HG02588 (cell line): ENCODE data around the gene IL17RA.

Experiments
- ATAC-seq: cut with Tn5 transposase; IDR thresholded peaks from one replicate; pipeline ENCODE4 v1.9.1; 2021; ENCODE audit warnings: mild to moderate bottlenecking, moderate library complexity; ENCODE audit not compliant: unreplicated experiment

IL17RA gene, protein sequence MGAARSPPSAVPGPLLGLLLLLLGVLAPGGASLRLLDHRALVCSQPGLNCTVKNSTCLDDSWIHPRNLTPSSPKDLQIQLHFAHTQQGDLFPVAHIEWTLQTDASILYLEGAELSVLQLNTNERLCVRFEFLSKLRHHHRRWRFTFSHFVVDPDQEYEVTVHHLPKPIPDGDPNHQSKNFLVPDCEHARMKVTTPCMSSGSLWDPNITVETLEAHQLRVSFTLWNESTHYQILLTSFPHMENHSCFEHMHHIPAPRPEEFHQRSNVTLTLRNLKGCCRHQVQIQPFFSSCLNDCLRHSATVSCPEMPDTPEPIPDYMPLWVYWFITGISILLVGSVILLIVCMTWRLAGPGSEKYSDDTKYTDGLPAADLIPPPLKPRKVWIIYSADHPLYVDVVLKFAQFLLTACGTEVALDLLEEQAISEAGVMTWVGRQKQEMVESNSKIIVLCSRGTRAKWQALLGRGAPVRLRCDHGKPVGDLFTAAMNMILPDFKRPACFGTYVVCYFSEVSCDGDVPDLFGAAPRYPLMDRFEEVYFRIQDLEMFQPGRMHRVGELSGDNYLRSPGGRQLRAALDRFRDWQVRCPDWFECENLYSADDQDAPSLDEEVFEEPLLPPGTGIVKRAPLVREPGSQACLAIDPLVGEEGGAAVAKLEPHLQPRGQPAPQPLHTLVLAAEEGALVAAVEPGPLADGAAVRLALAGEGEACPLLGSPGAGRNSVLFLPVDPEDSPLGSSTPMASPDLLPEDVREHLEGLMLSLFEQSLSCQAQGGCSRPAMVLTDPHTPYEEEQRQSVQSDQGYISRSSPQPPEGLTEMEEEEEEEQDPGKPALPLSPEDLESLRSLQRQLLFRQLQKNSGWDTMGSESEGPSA

DNA sequence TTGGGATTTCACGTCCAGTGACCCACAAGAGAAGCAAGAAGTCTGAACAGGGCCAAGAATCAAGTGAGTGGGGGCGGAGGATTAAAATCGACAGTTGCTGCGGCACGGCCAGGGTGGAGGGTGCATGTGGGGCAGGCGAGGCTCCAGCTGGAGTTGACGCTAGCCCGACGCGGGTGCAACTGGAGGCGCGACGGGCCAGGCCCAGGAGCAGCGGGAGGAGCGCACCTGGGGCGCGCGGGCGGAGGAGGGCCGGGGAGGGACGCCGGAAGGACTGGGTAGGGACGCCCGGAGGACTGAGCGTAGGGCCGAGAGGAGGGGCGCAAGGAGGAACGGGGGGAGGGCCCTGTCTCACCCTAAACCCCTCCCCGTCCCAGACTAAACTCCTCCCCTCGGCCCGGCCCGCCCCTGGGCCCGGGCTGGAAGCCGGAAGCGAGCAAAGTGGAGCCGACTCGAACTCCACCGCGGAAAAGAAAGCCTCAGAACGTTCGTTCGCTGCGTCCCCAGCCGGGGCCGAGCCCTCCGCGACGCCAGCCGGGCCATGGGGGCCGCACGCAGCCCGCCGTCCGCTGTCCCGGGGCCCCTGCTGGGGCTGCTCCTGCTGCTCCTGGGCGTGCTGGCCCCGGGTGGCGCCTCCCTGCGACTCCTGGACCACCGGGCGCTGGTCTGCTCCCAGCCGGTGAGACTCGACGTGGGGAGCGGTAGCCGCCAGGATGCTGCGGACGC is at the start of gene IL17RA:
Gene IL17RA (plus strand): TSS at position 447 of the 723 bp plus-strand sequence. CDS start 92 bp downstream, at position 539.
- peak; percentile 92 for ATAC-seq

DNA sequence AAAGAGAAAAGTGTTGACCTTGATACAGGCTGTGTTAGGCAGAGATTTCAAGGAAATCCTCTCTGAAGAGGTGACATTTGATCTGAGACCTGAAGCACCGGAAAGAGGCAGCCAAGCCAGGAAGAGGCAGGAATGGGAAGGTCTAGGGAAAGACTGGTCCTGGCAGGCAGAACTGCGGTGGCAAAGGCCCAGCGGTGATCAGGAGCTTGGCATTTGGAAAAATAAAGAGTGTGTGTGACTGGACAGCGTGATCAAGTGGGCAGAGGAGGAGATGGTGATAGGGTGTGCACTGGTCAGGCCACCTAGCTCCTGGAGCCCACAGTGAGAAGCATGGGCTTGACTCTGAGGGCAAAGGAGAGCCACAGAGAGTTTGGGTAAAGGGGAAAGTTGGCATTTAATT is 49.6 kb upstream of the IL17RA start:
- no peak for ATAC-seq

DNA sequence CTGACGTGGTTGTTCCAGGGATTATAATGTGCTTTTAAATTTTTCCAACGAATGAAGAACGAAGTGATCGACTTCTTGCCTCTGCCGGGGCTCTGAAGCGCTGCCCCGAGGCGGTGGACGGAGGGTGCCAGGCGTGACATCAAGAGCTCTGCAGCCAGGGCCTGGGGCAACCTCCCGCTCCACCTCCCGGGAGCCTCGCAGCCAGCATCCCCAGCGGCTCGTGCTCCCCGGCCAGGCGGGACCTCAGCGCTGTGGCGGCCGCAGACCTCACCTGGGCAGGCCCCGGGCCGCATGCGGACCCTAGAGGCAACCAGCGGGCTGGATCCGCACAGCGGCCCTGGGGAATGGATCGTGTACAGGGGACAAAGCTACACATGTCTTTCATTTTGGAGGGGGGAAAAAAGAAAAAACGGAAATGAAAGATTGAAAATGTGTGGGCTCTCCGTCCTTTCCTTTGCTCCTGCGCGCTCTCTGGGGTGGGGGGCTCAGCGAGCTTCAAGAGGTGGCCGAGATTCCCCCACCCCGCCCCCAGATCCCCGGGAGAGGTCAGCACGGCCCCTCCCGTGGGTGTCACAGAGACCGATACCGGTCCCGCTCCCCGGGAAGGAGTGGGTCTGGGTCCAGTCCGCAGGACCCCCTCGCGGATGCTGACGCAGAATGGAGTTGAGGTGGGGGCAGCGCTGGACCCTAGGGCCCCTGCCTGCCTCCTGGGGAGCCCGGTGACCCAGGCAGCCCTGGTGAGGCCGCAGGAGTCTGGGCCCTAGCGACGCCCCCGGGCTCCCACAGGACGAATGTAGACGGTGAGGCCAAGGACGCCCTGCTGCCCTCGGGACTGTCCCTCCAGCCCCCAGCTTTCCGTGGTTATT is 48.6 kb upstream of the IL17RA start:
- peak; percentile 17 for ATAC-seq

DNA sequence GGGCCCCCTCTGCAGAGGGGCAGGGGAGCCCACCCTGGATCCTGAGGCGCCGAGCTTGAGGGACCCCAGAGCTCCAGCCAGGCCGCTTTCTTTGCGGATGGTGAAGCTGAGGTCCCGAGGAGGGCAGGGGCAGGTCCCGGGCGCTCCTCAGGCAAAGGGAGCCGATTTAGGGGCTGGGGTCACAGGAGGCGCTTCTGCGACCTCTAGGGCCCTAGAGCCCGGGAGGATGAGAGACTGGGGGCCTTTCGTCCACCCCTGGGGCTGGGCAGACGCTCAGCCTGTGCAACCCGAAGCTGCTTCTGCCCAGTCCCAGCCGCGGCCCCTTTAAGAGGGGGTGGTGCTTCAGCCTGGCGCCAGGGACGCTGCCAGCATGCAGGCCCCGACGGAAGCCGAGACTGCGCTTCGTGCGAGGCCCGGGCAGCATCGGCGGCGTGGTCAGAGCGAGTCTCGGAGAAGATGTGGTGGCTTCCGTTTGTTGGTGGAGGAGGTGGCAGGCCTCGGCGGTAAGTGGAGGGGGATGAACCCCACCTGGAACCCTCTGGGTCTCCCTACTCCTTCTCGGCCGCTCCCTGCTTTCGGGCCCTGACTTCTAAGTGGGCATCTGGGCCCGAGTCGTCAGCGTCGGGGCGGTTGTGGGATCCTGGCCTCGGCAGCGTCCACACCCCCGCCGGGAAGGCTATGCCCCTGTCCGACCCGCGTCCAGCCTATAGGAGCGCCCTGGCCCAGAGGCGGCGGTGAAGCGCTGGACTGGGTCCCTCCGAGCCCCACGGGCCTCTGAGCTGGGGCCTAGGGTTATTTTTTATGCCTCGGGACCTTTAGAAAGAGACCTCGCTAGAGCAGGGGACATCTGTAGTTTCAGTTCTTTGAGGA is 47.7 kb upstream of the IL17RA start:
- ATAC-seq, result peak; percentile 59

DNA sequence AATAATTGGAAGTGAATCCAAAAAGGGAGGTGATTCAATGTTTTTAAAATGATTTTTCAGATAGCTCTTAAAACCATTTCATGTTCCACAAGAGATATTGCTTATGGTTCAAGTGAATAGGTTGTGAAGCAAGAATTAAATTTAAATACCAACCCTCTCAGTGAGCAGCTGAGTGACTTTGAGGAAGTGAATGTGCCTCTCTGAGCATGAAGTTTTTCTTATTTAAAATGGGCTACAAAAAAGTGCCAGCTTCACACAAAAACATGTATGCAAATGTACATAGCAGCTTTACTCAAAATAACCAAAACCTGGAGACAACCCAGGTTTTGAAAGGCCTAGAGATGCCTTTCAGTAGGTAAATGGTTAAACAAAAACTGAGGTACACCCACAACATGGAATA is 41.3 kb upstream of the IL17RA start:
- ATAC-seq, result no peak

DNA sequence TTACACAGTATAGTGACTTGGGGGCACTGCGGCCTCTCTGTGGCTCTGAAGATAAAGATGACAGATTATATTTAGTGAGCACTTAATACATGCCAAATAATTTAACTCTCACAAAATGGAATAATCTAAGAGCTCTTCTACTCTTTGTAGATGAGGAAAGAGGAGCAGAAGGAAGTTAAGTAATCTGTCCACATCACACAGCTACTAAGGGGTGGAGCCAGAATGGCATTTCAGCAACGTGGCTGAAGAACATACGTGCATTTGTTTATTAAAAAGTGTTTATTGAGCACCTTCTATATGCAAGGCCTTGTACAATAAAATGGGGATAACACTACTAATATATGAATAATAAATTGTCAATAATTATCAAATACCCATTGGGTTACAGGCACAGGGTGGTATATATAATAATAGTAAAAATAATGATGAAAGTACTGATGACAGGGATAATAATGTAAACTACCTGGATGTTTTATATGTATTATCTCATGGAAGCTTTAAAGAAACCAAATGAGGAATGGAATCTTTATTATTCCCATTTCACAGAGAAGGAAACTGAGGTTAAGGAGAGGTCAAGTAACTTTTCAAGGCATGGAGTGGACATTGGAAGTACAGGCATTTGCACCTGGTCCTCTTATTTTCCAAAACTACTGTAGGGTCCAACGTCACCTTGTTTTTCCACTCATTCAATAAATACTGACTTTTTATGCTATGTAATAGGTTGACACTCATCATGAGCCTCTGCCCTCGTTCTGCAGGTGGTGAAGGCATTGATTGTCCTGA is 38.0 kb upstream of the IL17RA start:
- no peak for ATAC-seq

DNA sequence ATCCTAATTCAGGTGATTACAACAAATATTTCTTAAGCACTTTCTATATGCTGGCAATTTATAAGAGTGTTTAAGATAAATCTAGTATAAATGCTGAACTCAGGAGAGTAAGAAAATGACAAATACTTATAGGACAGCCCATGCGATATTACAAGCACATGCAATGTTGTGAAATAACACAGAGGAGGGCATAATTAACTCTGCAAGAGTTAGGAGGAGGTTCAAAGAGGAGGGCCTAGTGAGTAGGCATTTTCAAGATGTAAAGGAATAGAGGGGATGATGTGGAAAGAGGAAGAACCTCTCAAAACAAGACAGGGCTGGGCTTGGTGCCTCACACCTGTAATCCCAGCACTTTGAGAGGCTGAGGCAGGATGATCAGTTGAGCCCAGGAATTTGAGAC is 37.1 kb upstream of the IL17RA start:
- ATAC-seq, result no peak

DNA sequence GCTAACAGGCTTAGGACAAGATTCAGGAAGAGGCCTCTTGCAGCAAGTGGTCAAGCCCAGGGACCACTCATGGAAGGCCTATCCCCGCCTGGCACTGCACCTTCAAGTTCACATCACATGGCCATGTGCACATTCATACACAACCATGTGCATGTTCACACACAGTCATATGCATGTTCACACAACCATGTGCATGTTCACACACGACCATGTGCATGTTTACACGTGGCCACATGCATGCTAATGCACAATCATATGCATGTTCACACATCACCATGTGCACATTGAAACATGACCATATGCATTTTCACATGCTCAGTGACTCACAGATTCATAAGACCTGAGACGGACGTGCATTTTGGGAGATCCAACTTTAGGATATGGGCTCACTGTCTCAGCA is 28.7 kb upstream of the IL17RA start:
- no peak for ATAC-seq

DNA sequence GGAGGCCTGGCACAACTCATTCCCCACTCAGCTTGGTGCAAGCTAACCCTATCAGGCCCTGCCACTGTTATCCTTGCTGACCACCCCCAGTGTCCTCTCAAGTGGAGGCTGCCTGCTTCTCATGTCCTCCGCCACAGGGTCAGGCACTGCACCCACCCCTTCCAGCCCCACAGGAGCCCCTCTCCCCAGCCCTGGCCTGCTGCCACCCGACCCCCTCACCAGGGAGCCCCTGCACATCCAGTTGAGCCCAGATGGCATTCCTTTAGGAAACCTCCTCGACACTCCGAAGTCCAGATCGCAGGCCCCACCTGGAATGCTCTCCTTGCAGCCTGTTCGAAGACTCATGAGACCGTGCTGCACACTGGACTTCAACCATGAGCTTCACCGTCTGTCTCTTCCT is 28.0 kb upstream of the IL17RA start:
- no peak for ATAC-seq

DNA sequence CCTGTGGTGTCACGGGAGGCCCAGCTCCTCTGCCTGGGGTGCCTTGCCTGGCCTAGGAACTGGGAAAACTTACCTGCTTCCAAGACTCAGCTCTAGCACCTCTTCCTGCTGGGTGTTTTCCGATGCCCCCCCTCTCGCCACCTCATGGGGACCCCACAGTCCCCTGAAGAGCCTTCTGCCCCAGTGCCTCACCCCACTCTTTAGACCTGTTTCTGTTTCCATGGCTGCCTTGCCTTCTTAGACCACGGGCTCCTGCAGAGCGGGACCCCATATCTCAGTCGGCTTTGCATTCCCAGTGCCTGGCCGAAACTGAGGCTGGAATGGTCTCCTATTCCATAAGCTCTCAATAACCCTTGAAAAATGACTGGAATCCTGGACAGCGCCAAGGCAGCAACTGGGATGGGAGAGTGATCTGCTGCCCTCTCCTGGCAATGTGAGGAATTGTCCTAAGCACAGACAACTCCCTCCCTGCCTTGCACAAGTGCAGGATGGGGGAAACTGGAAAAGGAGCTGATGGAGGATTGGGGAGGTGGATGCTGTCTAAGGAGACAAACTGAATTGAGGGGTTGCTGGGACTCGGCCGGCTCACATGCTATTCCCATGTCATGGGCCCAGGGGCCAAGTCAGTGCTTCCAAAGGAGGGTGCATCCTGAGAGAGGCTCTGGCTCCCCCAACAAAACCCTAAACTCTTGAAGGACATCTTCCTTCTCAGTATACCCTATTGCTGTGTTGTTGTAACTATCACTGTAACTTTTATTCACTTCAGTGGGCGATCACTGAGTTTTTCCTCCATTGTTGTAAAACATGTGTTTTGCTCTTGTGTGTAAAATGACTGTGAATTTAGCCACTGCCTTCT is 26.6 kb upstream of the IL17RA start:
- ATAC-seq, result no peak

DNA sequence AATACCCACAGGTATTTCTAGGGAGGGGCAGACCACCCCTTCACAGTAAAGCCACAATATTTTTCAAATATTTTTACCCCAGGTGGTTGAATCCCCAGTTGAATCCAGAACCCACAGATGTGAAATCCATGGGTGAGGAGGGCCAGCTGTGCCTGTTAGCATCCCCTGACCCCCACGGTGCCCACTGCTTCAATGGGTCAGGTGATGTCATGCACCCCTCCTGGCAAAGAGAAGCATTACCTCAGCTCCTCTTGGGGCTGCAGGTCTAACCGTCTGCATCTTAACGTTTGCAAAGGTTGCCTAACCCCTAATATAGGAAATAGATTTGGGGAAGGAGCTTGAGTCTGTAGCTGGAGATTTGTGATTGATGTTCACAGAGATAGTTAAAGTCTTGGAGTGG is 24.7 kb upstream of the IL17RA start:
- no peak for ATAC-seq

DNA sequence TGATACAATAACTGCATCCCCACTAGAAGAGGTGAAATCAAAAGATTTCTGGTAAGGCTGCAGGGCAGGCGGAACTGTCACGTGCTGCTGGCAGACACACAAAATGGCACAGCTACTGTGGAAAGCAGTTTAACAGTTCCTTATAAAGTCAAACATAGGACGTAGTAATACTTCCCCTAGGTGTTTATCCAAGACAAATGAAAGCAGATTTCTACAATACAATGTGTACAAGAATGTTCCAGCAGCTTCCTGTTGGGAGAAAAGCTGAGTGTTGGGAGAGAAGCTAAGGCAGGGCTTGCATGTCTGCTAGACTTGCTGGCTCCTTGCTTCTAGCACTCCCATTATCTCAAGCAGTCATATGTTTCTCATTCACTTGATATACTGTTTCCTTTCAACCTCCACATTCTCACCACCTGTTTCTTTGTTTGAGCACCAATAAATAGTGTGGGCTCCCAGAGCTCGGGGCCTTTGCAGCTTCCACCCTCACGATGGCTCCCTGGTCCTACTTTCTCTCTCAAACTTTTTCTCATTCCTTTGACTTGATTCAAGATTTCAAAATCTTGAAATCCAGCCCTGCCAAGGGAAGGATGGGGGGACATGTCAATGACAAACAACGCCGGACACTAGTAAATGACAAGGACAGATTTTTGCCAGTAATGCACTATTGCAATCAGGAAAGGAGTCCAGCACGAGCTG is 21.2 kb upstream of the IL17RA start:
- no peak for ATAC-seq

DNA sequence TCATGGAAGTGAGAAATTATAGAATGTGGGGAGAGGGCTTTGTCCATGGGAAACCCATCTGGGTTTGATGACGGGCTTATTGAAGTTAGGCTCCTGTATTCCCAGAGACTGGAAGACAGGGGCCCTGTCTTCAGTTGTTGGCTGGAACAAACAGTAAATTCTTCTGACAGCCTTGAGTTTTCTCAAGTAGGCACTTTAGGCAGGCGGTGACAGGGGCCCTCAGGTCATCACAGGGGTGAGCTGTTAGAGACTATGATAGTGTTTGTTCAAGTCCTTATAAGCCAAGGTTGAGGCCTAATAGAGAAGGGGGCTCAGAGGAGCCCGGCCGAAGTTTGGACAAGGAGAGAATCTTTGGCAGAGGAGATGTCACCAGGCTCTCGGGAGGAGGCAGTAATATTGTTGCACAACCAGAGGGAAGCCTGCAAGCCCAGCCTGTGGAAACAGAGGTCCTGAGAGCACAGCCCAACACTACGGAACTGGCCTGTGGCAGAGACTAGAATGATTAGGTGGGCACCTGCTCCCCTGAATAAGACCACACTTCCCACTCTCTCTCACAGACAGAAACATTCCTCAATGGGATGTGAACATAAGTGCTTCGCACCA is 20.2 kb upstream of the IL17RA start:
- no peak for ATAC-seq

DNA sequence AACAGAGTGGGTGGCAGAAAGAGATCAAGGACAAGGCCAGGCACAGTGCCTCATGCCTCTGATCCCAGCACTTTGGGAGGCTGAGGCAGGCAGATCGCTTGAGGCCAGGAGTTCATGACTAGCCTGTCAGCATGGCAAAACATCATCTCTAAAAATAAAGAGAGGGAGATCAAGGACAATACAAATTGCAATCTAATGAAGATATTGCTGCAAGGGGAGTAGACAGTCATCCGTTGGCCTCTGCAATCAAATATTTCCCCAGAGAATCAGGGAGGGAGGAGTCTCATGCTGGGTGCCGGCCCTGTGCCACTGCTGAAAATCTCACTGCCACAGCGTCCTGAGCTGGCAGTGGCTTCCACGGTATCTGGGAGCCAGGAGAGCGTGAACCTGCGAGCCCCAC is 19.4 kb upstream of the IL17RA start:
- ATAC-seq, result no peak

DNA sequence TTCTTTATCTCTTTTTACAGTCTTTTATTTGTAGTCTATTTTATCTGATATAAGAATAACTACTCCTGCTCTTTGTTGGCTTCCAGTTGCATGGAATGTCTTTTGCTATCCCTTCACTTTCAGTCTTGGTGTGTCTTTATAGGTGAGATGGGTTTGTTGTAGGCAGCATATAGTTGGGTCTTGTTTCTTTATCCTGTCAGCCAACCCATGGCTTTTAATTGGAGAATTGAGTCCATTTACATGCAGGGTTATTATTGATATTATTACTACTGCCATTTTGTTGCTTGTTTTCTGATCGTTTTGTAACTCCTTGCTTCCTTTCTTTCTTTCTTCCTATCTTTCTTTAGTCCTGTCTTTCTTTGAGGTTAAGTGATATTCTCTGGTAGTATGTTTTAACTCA is 11.9 kb upstream of the IL17RA start:
- ATAC-seq, result no peak

DNA sequence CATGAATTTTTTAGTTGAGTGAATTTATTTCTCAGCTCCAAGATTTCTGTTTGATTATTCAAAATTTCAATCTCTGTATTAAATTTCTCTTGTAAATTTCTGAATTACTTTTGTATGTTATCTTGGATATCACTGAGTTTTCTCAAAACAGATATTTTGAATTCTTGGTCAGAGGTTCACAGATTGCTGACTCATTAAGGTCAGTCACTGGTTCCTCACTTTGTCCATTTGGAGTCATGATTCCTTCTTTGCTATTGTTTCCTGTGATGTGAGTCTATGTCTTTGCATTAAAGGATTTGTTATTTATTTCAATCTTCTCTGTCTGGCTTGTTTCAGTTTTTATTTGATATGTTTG is 10.2 kb upstream of the IL17RA start:
- no peak for ATAC-seq

DNA sequence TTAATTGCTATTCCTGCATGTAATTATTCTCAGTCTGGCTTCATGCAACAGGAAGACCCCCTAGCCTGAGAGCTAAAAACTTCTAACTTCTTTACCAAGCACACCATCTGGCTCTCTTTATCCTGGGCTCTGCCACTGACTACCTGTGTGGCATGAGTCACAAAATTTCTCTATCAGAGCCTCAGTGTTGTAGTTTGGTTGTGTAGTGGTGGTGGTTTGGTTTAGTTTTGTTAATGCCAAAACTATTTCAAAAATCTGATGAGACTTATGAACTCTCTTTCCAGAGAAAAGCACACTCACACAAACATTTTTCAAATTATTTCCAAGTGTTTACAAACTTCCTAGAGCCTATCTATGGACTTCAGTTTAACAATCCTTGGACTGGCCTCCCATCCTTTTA is 7.5 kb upstream of the IL17RA start:
- ATAC-seq, result no peak
